Astrocyte (in vitro differentiated cells and primary cell): ENCODE measurements around the gene SLC47A2.

Experiments
- EZH2 ChIP-seq: IDR thresholded peaks from 2 replicates; pipeline ENCODE4 v1.6.1; 2012; ENCODE audit warnings: mild to moderate bottlenecking, low read length, inconsistent platforms; ENCODE audit not compliant: insufficient read depth
- TF ChIP-seq, protein P1 (sequence below): IDR thresholded peaks from 2 replicates; pipeline ENCODE4 v1.5.1; 2011; ENCODE audit warnings: low read depth, mild to moderate bottlenecking, inconsistent platforms, low read length, moderate library complexity; ENCODE audit not compliant: insufficient read depth

DNA sequence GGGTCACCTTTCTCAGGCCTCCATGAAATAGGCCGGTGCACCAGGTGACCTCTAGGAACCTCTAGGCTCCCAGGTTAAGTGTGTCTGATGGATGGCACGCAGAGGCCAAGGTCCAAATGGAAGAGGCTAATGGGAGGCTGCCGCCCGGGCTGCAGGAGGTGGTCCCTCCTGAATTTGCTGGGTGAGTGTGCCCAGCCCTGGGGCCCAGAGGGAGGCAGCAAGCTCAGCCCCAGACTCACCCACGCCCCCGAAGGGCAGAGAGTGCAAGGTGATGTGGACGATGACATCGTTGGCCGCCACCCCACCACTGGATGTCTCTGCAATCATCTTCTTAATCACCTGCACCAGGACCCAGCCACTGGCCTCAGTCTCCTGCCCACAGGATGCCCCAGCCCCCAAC, 22.4 kb upstream of the SLC47A2 start:
- TF ChIP-seq, protein P1, sequence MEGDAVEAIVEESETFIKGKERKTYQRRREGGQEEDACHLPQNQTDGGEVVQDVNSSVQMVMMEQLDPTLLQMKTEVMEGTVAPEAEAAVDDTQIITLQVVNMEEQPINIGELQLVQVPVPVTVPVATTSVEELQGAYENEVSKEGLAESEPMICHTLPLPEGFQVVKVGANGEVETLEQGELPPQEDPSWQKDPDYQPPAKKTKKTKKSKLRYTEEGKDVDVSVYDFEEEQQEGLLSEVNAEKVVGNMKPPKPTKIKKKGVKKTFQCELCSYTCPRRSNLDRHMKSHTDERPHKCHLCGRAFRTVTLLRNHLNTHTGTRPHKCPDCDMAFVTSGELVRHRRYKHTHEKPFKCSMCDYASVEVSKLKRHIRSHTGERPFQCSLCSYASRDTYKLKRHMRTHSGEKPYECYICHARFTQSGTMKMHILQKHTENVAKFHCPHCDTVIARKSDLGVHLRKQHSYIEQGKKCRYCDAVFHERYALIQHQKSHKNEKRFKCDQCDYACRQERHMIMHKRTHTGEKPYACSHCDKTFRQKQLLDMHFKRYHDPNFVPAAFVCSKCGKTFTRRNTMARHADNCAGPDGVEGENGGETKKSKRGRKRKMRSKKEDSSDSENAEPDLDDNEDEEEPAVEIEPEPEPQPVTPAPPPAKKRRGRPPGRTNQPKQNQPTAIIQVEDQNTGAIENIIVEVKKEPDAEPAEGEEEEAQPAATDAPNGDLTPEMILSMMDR: no peak
- TF ChIP-seq EZH2: no peak
